KOPT-K1 (cell line): Measurements from ENCODE around the gene NSD1.
"Not testable (repeated sequence)": the region's sequence is repeated elsewhere in the genome, so short reads cannot be mapped to it uniquely, and the experiment has no call there.

Source experiments
- H3K27ac ChIP-seq: fragments of 200-600 bp; sonication (generic); 2 replicates; pipeline ENCODE4 v1.5.1; 2016; ENCODE audit warnings: antibody characterized with exemption, mild to moderate bottlenecking, low read depth, low read length; ENCODE audit not compliant: poor library complexity, severe bottlenecking
- H3K36me3 ChIP-seq: fragments of 200-600 bp; sonication (generic); 2 replicates; pipeline ENCODE4 v1.5.1; 2017; ENCODE audit warnings: antibody characterized with exemption, mild to moderate bottlenecking, low read length, moderate library complexity; ENCODE audit not compliant: insufficient read depth
- H3K9me3 ChIP-seq: fragments of 200-600 bp; sonication (generic); 2 replicates; pipeline ENCODE4 v1.5.1; 2017; ENCODE audit warnings: antibody characterized with exemption, low read length, mild to moderate bottlenecking; ENCODE audit not compliant: insufficient read depth, poor library complexity, severe bottlenecking

Gene NSD1

GRCh38 chr5:177132136-177133095 is 1.2 kb upstream of the NSD1 start:
- no peaks in the 10 kb centered on the region for H3K9me3 ChIP-seq
- peaks cover 24% of the 10 kb centered on the region for H3K36me3 ChIP-seq
- no peak overlapping the region for H3K27ac ChIP-seq

- Histone ChIP-seq H3K9me3 (no peaks in the 10 kb centered on the region), H3K36me3 (peaks cover 38% of the 10 kb centered on the region), H3K27ac (peak overlapping the region; percentile 69)
Measured at GRCh38 chr5:177133853-177134696, 502 bp downstream of the NSD1 start.

GRCh38 chr5:177134697-177135225 is 1.2 kb downstream of the NSD1 start:
- Histone ChIP-seq H3K27ac (peak overlapping the region; percentile 69), H3K9me3 (no peaks in the 10 kb centered on the region), H3K36me3 (peaks cover 45% of the 10 kb centered on the region)

GRCh38 chr5:177140312-177140711 is 6.7 kb downstream of the NSD1 start:
- no peaks in the 10 kb centered on the region for H3K9me3 ChIP-seq
- no peak overlapping the region for H3K27ac ChIP-seq
- peaks cover 96% of the 10 kb centered on the region for H3K36me3 ChIP-seq

GRCh38 chr5:177141496-177141895 is 7.9 kb downstream of the NSD1 start:
- Histone ChIP-seq H3K36me3 (peaks cover 96% of the 10 kb centered on the region), H3K27ac (no peak overlapping the region)

GRCh38 chr5:177142098-177142611 is 8.6 kb downstream of the NSD1 start:
- Histone ChIP-seq H3K36me3 (peaks cover 96% of the 10 kb centered on the region), H3K27ac (no peak overlapping the region)

More at GRCh38 chr5:177141496-177141895, 7.9 kb downstream of the NSD1 start:
- H3K9me3 ChIP-seq: no peaks in the 10 kb centered on the region

GRCh38 chr5:177142778-177143177 is 9.2 kb downstream of the NSD1 start:
- no peaks in the 10 kb centered on the region for H3K9me3 ChIP-seq
- no peak overlapping the region for H3K27ac ChIP-seq
- H3K36me3 ChIP-seq: peaks cover 96% of the 10 kb centered on the region

More at GRCh38 chr5:177142098-177142611, 8.6 kb downstream of the NSD1 start:
- no peaks in the 10 kb centered on the region for H3K9me3 ChIP-seq

GRCh38 chr5:177146891-177147638 is 13.5 kb downstream of the NSD1 start:
- Histone ChIP-seq H3K9me3 (no peaks in the 10 kb centered on the region), H3K27ac (no peak overlapping the region), H3K36me3 (peaks cover 98% of the 10 kb centered on the region)

GRCh38 chr5:177150061-177150460 is 16.5 kb downstream of the NSD1 start:
- peaks cover 92% of the 10 kb centered on the region for H3K36me3 ChIP-seq
- H3K9me3 ChIP-seq, H3K27ac ChIP-seq: not testable (repeated sequence)

GRCh38 chr5:177154003-177154643 is 20.6 kb downstream of the NSD1 start:
- Histone ChIP-seq H3K36me3 (peaks cover 60% of the 10 kb centered on the region), H3K27ac (no peak overlapping the region), H3K9me3 (no peaks in the 10 kb centered on the region)

- Histone ChIP-seq H3K36me3 (peaks cover 78% of the 10 kb centered on the region), H3K27ac (no peak overlapping the region), H3K9me3 (no peaks in the 10 kb centered on the region)
Measured at GRCh38 chr5:177162379-177162778, 28.8 kb downstream of the NSD1 start.

GRCh38 chr5:177163500-177163899 is 29.9 kb downstream of the NSD1 start:
- H3K9me3 ChIP-seq: no peaks in the 10 kb centered on the region
- H3K27ac ChIP-seq: no peak overlapping the region
- peaks cover 90% of the 10 kb centered on the region for H3K36me3 ChIP-seq

GRCh38 chr5:177169271-177169670 is 35.7 kb downstream of the NSD1 start:
- H3K36me3 ChIP-seq: peaks cover 62% of the 10 kb centered on the region
- no peak overlapping the region for H3K27ac ChIP-seq
- no peaks in the 10 kb centered on the region for H3K9me3 ChIP-seq

- H3K27ac ChIP-seq: no peak overlapping the region
Measured at GRCh38 chr5:177171961-177172360, 38.4 kb downstream of the NSD1 start.

More at GRCh38 chr5:177171961-177172360, 38.4 kb downstream of the NSD1 start:
- Histone ChIP-seq H3K36me3 (peaks cover 47% of the 10 kb centered on the region), H3K9me3 (no peaks in the 10 kb centered on the region)
